GM12864 (cell line): ENCODE data around the gene NHSL2.
"Not testable (repeated sequence)": the region's sequence is repeated elsewhere in the genome, so short reads cannot be mapped to it uniquely, and the experiment has no call there.

Source experiments
- DNase-seq: peaks from one replicate; pipeline ENCODE4 v3.0.0-alpha.2; 2011; ENCODE audit warnings: low read depth
- H3K4me3 ChIP-seq: 2 replicates; pipeline ENCODE4 v1.5.1; 2011; ENCODE audit warnings: mild to moderate bottlenecking, low read depth, low read length, control low read depth
- CTCF ChIP-seq: IDR thresholded peaks from 2 replicates; pipeline ENCODE4 v1.5.1; 2011; ENCODE audit warnings: low read depth, mild to moderate bottlenecking, moderate library complexity, low read length, control low read depth, inconsistent platforms; ENCODE audit errors: missing control alignments

The NHSL2 gene

GRCh38 chrX:71954458-71954857 lies 43.8 kb downstream of the NHSL2 start:
- DNase-seq = no peak
- TF ChIP-seq CTCF = no peak
- no peak overlapping the region for H3K4me3 ChIP-seq

- TF ChIP-seq CTCF = no peak
- H3K4me3 ChIP-seq = no peak overlapping the region
- no peak for DNase-seq
Observed at GRCh38 chrX:71955530-71956120, 45.0 kb downstream of the NHSL2 start.

GRCh38 chrX:71958281-71958675 lies 47.6 kb downstream of the NHSL2 start:
- DNase-seq = no peak
- H3K4me3 ChIP-seq = no peak overlapping the region
- no peak for TF ChIP-seq CTCF

GRCh38 chrX:71964184-71964583 lies 53.5 kb downstream of the NHSL2 start:
- DNase-seq, H3K4me3 ChIP-seq: not testable (repeated sequence)

GRCh38 chrX:71974916-71975315 lies 64.3 kb downstream of the NHSL2 start:
- no peak for TF ChIP-seq CTCF
- no peak overlapping the region for H3K4me3 ChIP-seq
- no peak for DNase-seq

- no peak for TF ChIP-seq CTCF
- H3K4me3 ChIP-seq = no peak overlapping the region
- DNase-seq = no peak
Observed at GRCh38 chrX:71976753-71977152, 66.1 kb downstream of the NHSL2 start.

- no peak for TF ChIP-seq CTCF
- DNase-seq = no peak
- H3K4me3 ChIP-seq = no peak overlapping the region
Observed at GRCh38 chrX:71978164-71978563, 67.5 kb downstream of the NHSL2 start.
